H1 (cell line): Measurements from ENCODE around the gene MYADM. TPM values are rescaled to one million over a fixed set of nuclear protein-coding genes. Genes with fewer than 3 reads are reported as not detected.

Experiments
- CTCF ChIA-PET: fragments of 300-600 bp; sonication (Branson Sonifier 250); formaldehyde crosslinking; loops from one replicate; lab custom pipeline; 2021; ENCODE audit not compliant: partially characterized antibody; lab: Charles Lee
- POLR2A ChIA-PET: fragments of 300-600 bp; sonication (Branson Sonifier 250); formaldehyde crosslinking; loops from one replicate; lab custom pipeline; 2021; ENCODE audit warnings: inconsistent platforms; ENCODE audit not compliant: partially characterized antibody; lab: Charles Lee
- DNase-seq, 2 experiments: peaks; one replicate each; pipeline versions ENCODE4 v3.0.0 to v3.0.0-alpha.2; 2010 to 2022; ENCODE audit warnings: low spot score in 2 of 2, low read depth in 1 of 2, mixed read lengths in 1 of 2
- FAIRE-seq: peaks from 2 replicates; lab custom pipeline; 2011; peaks lifted over from hg19 to GRCh38; lab: Jason Lieb, UNC
- H2AFZ ChIP-seq: 2 replicates; pipeline ENCODE4 v1.8.1; 2012; ENCODE audit warnings: low read length, inconsistent platforms
- H2AK5ac ChIP-seq: 2 replicates; pipeline ENCODE4 v1.6.1; 2013; ENCODE audit warnings: low read depth, low read length
- H2BK120ac ChIP-seq: replicated peaks from 2 replicates; pipeline ENCODE3; 2013; ENCODE audit warnings: low read depth, low read length, inconsistent platforms
- H2BK12ac ChIP-seq: 2 replicates; pipeline ENCODE4 v1.6.1; 2013; ENCODE audit warnings: low read depth, low read length
- H2BK15ac ChIP-seq: 2 replicates; pipeline ENCODE4 v1.6.1; 2013; ENCODE audit warnings: low read length
- H2BK20ac ChIP-seq: 2 replicates; pipeline ENCODE4 v1.6.1; 2013; ENCODE audit warnings: low read length
- H2BK5ac ChIP-seq: 2 replicates; pipeline ENCODE4 v1.6.1; 2013; ENCODE audit warnings: low read depth, low read length
- H3K14ac ChIP-seq: 2 replicates; pipeline ENCODE4 v1.6.1; 2013; ENCODE audit warnings: inconsistent platforms; ENCODE audit not compliant: insufficient read length
- H3K18ac ChIP-seq: 2 replicates; pipeline ENCODE4 v1.6.1; 2013; ENCODE audit warnings: low read length; ENCODE audit errors: extremely low read depth
- H3K23ac ChIP-seq: 2 replicates; pipeline ENCODE4 v1.6.1; 2013; ENCODE audit warnings: inconsistent platforms; ENCODE audit not compliant: insufficient read length
- H3K23me2 ChIP-seq: 2 replicates; pipeline ENCODE4 v1.6.1; 2013; ENCODE audit warnings: low read depth, low read length
- H3K27ac ChIP-seq: 2 replicates; pipeline ENCODE4 v1.6.1; 2011; ENCODE audit warnings: low read depth, low read length, inconsistent platforms
- H3K27me3 ChIP-seq, 4 experiments: replicated peaks in 1 of 4; 1 replicate in 1 of 4; 2 replicates in 3 of 4; pipeline versions ENCODE4 v1.6.1 to v1.8.1; 2011 to 2013; ENCODE audit warnings: low read length in 3 of 4, mild to moderate bottlenecking in 3 of 4, inconsistent platforms in 2 of 4, mixed read lengths in 2 of 4, moderate library complexity in 1 of 4; ENCODE audit not compliant: control insufficient read depth in 3 of 4, insufficient read depth in 3 of 4; ENCODE audit errors: extremely low read depth in 1 of 4
- H3K36me3 ChIP-seq, 4 experiments: 2 replicates each; pipeline versions ENCODE4 v1.6.1 to v1.8.1; 2011 to 2013; ENCODE audit warnings: mild to moderate bottlenecking in 4 of 4, low read length in 3 of 4, moderate library complexity in 2 of 4, control low read depth in 1 of 4, inconsistent platforms in 1 of 4; ENCODE audit not compliant: insufficient read depth in 4 of 4, control insufficient read depth in 2 of 4
- H3K4ac ChIP-seq: replicated peaks from 2 replicates; pipeline ENCODE3; 2013; ENCODE audit warnings: low read length, low read depth, mixed read lengths, inconsistent platforms; ENCODE audit not compliant: insufficient read length
- H3K4me1 ChIP-seq, 4 experiments: replicated peaks in 1 of 4; 1 replicate in 1 of 4; 2 replicates in 3 of 4; pipeline versions ENCODE4 v1.6.1 to v1.8.1; 2011 to 2013; ENCODE audit warnings: low read length in 3 of 4, inconsistent platforms in 2 of 4, mixed read lengths in 1 of 4; ENCODE audit not compliant: insufficient read depth in 4 of 4, control insufficient read depth in 3 of 4
- H3K4me2 ChIP-seq, 2 experiments: 2 replicates each; pipeline versions ENCODE4 v1.6.1 to v1.8.1; 2011 to 2013; ENCODE audit warnings: low read depth in 2 of 2, low read length in 2 of 2, control low read depth in 1 of 2, inconsistent platforms in 1 of 2, mild to moderate bottlenecking in 1 of 2; ENCODE audit not compliant: insufficient read depth in 1 of 2
- H3K4me3 ChIP-seq, 4 experiments: fragments of 200-600, 300-600 bp in 1 of 4; sonication (generic), shearing (Covaris generic), sonication (Bioruptor Twin) in 1 of 4; 2 replicates each; pipeline versions ENCODE4 v1.5.1 to v1.8.1; 2011 to 2016; ENCODE audit warnings: low read length in 4 of 4, low read depth in 3 of 4, control low read depth in 2 of 4, inconsistent platforms in 2 of 4, mild to moderate bottlenecking in 2 of 4, mixed read lengths in 1 of 4, moderate library complexity in 1 of 4; ENCODE audit not compliant: insufficient read depth in 2 of 4; ENCODE audit errors: extremely low read depth in 1 of 4
- H3K56ac ChIP-seq: replicated peaks from 2 replicates; pipeline ENCODE3; 2013; ENCODE audit warnings: low read depth, mild to moderate bottlenecking, mixed read lengths, low read length, inconsistent platforms; ENCODE audit not compliant: insufficient read length
- H3K79me1 ChIP-seq: 2 replicates; pipeline ENCODE4 v1.6.1; 2013; ENCODE audit warnings: low read depth, low read length, control low read depth
- H3K79me2 ChIP-seq, 2 experiments: 2 replicates each; pipeline versions ENCODE4 v1.6.1 to v1.8.1; 2012 to 2013; ENCODE audit warnings: low read length in 2 of 2, mild to moderate bottlenecking in 2 of 2, inconsistent platforms in 1 of 2; ENCODE audit not compliant: insufficient read depth in 2 of 2, control insufficient read depth in 1 of 2
- H3K9ac ChIP-seq, 4 experiments: replicated peaks in 1 of 4; 1 replicate in 1 of 4; 2 replicates in 3 of 4; pipeline versions ENCODE4 v1.6.1 to v1.8.1; 2011 to 2013; ENCODE audit warnings: low read depth in 3 of 4, low read length in 3 of 4, control low read depth in 2 of 4, mild to moderate bottlenecking in 2 of 4, moderate library complexity in 2 of 4, inconsistent platforms in 1 of 4; ENCODE audit errors: extremely low read depth in 1 of 4
- H3K9me3 ChIP-seq, 2 experiments: 2 replicates each; pipeline versions ENCODE4 v1.6.1 to v1.8.1; 2012 to 2013; ENCODE audit warnings: mild to moderate bottlenecking in 2 of 2, moderate library complexity in 2 of 2, control low read depth in 1 of 2, inconsistent platforms in 1 of 2, low read depth in 1 of 2, low read length in 1 of 2, mixed read lengths in 1 of 2; ENCODE audit not compliant: insufficient read depth in 2 of 2
- H4K20me1 ChIP-seq, 2 experiments: replicated peaks in 1 of 2; 2 replicates each; pipeline versions ENCODE3 to v1.8.1; 2011 to 2013; ENCODE audit warnings: inconsistent platforms in 2 of 2, low read length in 2 of 2, mild to moderate bottlenecking in 1 of 2; ENCODE audit not compliant: insufficient read depth in 2 of 2, control insufficient read depth in 1 of 2
- H4K5ac ChIP-seq: 2 replicates; pipeline ENCODE4 v1.6.1; 2013; ENCODE audit warnings: low read length, low read depth, mixed read lengths, inconsistent platforms; ENCODE audit not compliant: insufficient read length
- H4K8ac ChIP-seq: 2 replicates; pipeline ENCODE4 v1.8.0; 2013; ENCODE audit warnings: mild to moderate bottlenecking, moderate library complexity, low read length, inconsistent platforms; ENCODE audit not compliant: insufficient read depth; ENCODE audit errors: extremely low read depth
- H4K91ac ChIP-seq: replicated peaks from 2 replicates; pipeline ENCODE3; 2013; ENCODE audit warnings: low read length, mixed read lengths, inconsistent platforms; ENCODE audit not compliant: insufficient read length
- ASH2L ChIP-seq: fragments of 200-600, 300-600 bp; sonication (generic); IDR thresholded peaks from one replicate; pipeline ENCODE4 v1.7.1; 2017; ENCODE audit warnings: low read length
- TAF7 ChIP-seq: optimal IDR thresholded peaks from 2 replicates; pipeline ENCODE3; 2011; ENCODE audit warnings: low read depth, mild to moderate bottlenecking, inconsistent platforms, low read length, moderate library complexity, borderline replicate concordance
- ZNF274 ChIP-seq: IDR thresholded peaks from 2 replicates; pipeline ENCODE4 v1.7.0; 2012; ENCODE audit warnings: low read length, borderline replicate concordance; ENCODE audit errors: extremely low read depth
- WGBS, 2 experiments: shearing (Covaris generic) in 1 of 2; methylation state at CpG; one replicate each; pipeline versions ENCODE4 v1.1.6 to v1.1.7; 2013 to 2015; ENCODE audit warnings: low lambda C conversion rate in 2 of 2, mixed read lengths in 2 of 2, inconsistent platforms in 1 of 2, low coverage in 1 of 2, missing lambda C conversion rate in 1 of 2; ENCODE audit not compliant: insufficient replicate concordance in 2 of 2, insufficient coverage in 1 of 2, insufficient read length in 1 of 2; ENCODE audit errors: extremely low coverage in 1 of 2, missing lambda C conversion rate in 1 of 2; 5-methylcytosine and 5-hydroxymethylcytosine counted together
- polyA plus RNA-seq, 7 experiments: library from polyadenylated mRNA; depleted of rRNA in 3 of 7; stranded (reverse) in 5 of 7; unstranded in 2 of 7; fragments of >200 nt in 5 of 7; fragments of 200-250 nt in 2 of 7; gene quantifications; 1 replicate in 5 of 7; 2 replicates in 1 of 7; 4 replicates in 1 of 7; pipeline versions ENCODE4 v1.2.1 to v1.2.3, GENCODE V29; 2011 to 2013; ENCODE audit warnings: missing spikeins in 2 of 7, mixed read lengths in 2 of 7
- total RNA-seq: library from RNA; stranded (reverse); fragmentation: NEBNext Ultra II Directional; extraction: Animal tissue kit (Norgen Biotek cat#: 25700); gene quantifications from 2 replicates; pipeline ENCODE4 v1.2.1, GENCODE V29; 2021
- TF ChIP-seq, protein P1 (sequence below), 3 experiments: IDR thresholded peaks; 1 replicate in 2 of 3; 2 replicates in 1 of 3; pipeline versions ENCODE4 v1.5.1 to v1.6.1; 2011; ENCODE audit warnings: low read length in 3 of 3, mild to moderate bottlenecking in 3 of 3, inconsistent platforms in 2 of 3, low read depth in 1 of 3, moderate library complexity in 1 of 3; ENCODE audit not compliant: insufficient read depth in 1 of 3; ENCODE audit errors: control extremely low read depth in 1 of 3
- TF ChIP-seq, protein P2 (sequence below): IDR thresholded peaks from 2 replicates; pipeline ENCODE4 v1.6.1; 2012; ENCODE audit warnings: inconsistent platforms

MYADM gene
- total and polyA plus RNA-seq, 2 of the 8 experiments (the other 6 are each of a cell fraction or from before 2014, with no cell fraction given) = 70.1 to 74.2 TPM

GRCh38 chr19:53844849-53845246, 22.8 kb upstream of the MYADM start:
- no peaks in the 10 kb centered on the region for H3K27me3 ChIP-seq
- no peak overlapping the region for H3K18ac ChIP-seq
- H3K79me1 ChIP-seq = no peaks in the 10 kb centered on the region
- no peak overlapping the region for H3K56ac ChIP-seq
- no peak overlapping the region for H2BK15ac ChIP-seq
- H2BK120ac ChIP-seq = no peak overlapping the region
- H3K36me3 ChIP-seq = no peaks in the 10 kb centered on the region
- H2BK5ac ChIP-seq = no peak overlapping the region
- no peaks in the 10 kb centered on the region for H3K79me2 ChIP-seq
- H4K91ac ChIP-seq = no peak overlapping the region
- TF ChIP-seq ZNF274 (no peak), ASH2L (no peak), TAF7 (no peak)
- TF ChIP-seq, protein P1, sequence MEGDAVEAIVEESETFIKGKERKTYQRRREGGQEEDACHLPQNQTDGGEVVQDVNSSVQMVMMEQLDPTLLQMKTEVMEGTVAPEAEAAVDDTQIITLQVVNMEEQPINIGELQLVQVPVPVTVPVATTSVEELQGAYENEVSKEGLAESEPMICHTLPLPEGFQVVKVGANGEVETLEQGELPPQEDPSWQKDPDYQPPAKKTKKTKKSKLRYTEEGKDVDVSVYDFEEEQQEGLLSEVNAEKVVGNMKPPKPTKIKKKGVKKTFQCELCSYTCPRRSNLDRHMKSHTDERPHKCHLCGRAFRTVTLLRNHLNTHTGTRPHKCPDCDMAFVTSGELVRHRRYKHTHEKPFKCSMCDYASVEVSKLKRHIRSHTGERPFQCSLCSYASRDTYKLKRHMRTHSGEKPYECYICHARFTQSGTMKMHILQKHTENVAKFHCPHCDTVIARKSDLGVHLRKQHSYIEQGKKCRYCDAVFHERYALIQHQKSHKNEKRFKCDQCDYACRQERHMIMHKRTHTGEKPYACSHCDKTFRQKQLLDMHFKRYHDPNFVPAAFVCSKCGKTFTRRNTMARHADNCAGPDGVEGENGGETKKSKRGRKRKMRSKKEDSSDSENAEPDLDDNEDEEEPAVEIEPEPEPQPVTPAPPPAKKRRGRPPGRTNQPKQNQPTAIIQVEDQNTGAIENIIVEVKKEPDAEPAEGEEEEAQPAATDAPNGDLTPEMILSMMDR (IDR thresholded peaks at IDR 0.05; ENCODE audit: control extremely low read depth in 1 of 3, insufficient read depth in 1 of 3, low read depth in 1 of 3, low read length in 3 of 3) = no peak
- TF ChIP-seq, protein P2, sequence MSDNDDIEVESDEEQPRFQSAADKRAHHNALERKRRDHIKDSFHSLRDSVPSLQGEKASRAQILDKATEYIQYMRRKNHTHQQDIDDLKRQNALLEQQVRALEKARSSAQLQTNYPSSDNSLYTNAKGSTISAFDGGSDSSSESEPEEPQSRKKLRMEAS = no peak
- H2AK5ac ChIP-seq = no peak overlapping the region
- H4K8ac ChIP-seq = no peak overlapping the region
- H3K14ac ChIP-seq = no peak overlapping the region
- H3K23me2 ChIP-seq = no peaks in the 10 kb centered on the region
- DNase-seq (no peak), FAIRE-seq (no peak)
- H3K23ac ChIP-seq = no peak overlapping the region
- H3K4me1 ChIP-seq = no peaks in the 10 kb centered on the region; a peak in 2 of 7 replicates
- peak overlapping the region; percentile 13; the same call in 1 of the 2 replicates for H2BK20ac ChIP-seq
- no peak overlapping the region for H3K27ac ChIP-seq
- POLR2A ChIA-PET = no interaction called here
- H3K9ac ChIP-seq = no peak overlapping the region
- no peaks in the 10 kb centered on the region for H3K9me3 ChIP-seq
- CTCF ChIA-PET = no interaction called here
- H4K20me1 ChIP-seq = no peaks in the 10 kb centered on the region
- no peak overlapping the region for H4K5ac ChIP-seq
- 90% methylated on average over 9 of the region's 9 CpGs; no CpG with 5 or more reads in 1 of the 2 experiments for WGBS, 2 experiments
- no peak overlapping the region for H3K4ac ChIP-seq
- no peak overlapping the region for H3K4me3 ChIP-seq
- no peak overlapping the region for H2AFZ ChIP-seq
- no peak overlapping the region for H2BK12ac ChIP-seq
- H3K4me2 ChIP-seq = no peak overlapping the region
